Measurements from ENCODE around the gene NOC4L.

DNA sequence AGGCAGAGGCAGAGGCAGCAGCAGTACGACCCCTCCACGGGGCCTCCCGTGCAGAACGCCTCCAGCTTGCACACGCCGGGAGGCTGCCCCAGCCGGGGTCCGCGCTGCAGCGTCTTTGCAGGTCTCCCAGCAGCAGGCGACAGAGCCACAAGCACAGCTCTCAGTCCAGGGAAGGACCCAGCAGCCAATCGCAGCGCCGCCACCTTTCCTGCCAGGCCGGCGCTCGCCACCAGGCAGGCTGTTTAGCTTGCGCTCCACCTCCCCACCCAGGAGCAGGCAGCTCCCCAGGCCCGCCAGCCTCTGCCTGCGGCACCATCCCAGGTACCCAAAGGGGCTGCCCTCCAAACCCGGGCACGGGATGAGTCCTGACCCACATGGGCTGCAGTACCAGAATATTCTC lies 25.4 kb upstream of the NOC4L start:
- TF ChIP-seq, protein P1, sequence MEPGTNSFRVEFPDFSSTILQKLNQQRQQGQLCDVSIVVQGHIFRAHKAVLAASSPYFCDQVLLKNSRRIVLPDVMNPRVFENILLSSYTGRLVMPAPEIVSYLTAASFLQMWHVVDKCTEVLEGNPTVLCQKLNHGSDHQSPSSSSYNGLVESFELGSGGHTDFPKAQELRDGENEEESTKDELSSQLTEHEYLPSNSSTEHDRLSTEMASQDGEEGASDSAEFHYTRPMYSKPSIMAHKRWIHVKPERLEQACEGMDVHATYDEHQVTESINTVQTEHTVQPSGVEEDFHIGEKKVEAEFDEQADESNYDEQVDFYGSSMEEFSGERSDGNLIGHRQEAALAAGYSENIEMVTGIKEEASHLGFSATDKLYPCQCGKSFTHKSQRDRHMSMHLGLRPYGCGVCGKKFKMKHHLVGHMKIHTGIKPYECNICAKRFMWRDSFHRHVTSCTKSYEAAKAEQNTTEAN (CRISPR knock-in tag; IDR thresholded peaks at IDR 0.05): no peak
- TF ChIP-seq, protein P2, sequence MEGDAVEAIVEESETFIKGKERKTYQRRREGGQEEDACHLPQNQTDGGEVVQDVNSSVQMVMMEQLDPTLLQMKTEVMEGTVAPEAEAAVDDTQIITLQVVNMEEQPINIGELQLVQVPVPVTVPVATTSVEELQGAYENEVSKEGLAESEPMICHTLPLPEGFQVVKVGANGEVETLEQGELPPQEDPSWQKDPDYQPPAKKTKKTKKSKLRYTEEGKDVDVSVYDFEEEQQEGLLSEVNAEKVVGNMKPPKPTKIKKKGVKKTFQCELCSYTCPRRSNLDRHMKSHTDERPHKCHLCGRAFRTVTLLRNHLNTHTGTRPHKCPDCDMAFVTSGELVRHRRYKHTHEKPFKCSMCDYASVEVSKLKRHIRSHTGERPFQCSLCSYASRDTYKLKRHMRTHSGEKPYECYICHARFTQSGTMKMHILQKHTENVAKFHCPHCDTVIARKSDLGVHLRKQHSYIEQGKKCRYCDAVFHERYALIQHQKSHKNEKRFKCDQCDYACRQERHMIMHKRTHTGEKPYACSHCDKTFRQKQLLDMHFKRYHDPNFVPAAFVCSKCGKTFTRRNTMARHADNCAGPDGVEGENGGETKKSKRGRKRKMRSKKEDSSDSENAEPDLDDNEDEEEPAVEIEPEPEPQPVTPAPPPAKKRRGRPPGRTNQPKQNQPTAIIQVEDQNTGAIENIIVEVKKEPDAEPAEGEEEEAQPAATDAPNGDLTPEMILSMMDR (IDR thresholded peaks at IDR 0.05): no peak
- TF ChIP-seq, protein P3, sequence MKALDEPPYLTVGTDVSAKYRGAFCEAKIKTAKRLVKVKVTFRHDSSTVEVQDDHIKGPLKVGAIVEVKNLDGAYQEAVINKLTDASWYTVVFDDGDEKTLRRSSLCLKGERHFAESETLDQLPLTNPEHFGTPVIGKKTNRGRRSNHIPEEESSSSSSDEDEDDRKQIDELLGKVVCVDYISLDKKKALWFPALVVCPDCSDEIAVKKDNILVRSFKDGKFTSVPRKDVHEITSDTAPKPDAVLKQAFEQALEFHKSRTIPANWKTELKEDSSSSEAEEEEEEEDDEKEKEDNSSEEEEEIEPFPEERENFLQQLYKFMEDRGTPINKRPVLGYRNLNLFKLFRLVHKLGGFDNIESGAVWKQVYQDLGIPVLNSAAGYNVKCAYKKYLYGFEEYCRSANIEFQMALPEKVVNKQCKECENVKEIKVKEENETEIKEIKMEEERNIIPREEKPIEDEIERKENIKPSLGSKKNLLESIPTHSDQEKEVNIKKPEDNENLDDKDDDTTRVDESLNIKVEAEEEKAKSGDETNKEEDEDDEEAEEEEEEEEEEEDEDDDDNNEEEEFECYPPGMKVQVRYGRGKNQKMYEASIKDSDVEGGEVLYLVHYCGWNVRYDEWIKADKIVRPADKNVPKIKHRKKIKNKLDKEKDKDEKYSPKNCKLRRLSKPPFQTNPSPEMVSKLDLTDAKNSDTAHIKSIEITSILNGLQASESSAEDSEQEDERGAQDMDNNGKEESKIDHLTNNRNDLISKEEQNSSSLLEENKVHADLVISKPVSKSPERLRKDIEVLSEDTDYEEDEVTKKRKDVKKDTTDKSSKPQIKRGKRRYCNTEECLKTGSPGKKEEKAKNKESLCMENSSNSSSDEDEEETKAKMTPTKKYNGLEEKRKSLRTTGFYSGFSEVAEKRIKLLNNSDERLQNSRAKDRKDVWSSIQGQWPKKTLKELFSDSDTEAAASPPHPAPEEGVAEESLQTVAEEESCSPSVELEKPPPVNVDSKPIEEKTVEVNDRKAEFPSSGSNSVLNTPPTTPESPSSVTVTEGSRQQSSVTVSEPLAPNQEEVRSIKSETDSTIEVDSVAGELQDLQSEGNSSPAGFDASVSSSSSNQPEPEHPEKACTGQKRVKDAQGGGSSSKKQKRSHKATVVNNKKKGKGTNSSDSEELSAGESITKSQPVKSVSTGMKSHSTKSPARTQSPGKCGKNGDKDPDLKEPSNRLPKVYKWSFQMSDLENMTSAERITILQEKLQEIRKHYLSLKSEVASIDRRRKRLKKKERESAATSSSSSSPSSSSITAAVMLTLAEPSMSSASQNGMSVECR (CRISPR knock-in tag; IDR thresholded peaks at IDR 0.05; ENCODE audit: borderline replicate concordance): no peak
- TF ChIP-seq CREM (CRISPR knock-in tag; IDR thresholded peaks at IDR 0.05) (no peak), TEAD4 (CRISPR knock-in tag; IDR thresholded peaks at IDR 0.05) (no peak), NFYB (CRISPR knock-in tag; conservative IDR thresholded peaks at IDR 0.05; ENCODE audit: low read depth) (no peak), ZNF219 (CRISPR knock-in tag; IDR thresholded peaks at IDR 0.05; ENCODE audit: borderline replicate concordance) (no peak), SMAD3 (CRISPR knock-in tag; IDR thresholded peaks at IDR 0.05; ENCODE audit: borderline replicate concordance) (no peak), FOXJ3 (CRISPR knock-in tag; IDR thresholded peaks at IDR 0.05; ENCODE audit: borderline replicate concordance) (no peak)
- TF ChIP-seq, protein P4, sequence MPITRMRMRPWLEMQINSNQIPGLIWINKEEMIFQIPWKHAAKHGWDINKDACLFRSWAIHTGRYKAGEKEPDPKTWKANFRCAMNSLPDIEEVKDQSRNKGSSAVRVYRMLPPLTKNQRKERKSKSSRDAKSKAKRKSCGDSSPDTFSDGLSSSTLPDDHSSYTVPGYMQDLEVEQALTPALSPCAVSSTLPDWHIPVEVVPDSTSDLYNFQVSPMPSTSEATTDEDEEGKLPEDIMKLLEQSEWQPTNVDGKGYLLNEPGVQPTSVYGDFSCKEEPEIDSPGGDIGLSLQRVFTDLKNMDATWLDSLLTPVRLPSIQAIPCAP (CRISPR knock-in tag; IDR thresholded peaks at IDR 0.05): no peak
- TF ChIP-seq, protein P5, sequence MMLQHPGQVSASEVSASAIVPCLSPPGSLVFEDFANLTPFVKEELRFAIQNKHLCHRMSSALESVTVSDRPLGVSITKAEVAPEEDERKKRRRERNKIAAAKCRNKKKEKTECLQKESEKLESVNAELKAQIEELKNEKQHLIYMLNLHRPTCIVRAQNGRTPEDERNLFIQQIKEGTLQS (CRISPR knock-in tag; conservative IDR thresholded peaks at IDR 0.05): no peak
- TF ChIP-seq, protein P6, sequence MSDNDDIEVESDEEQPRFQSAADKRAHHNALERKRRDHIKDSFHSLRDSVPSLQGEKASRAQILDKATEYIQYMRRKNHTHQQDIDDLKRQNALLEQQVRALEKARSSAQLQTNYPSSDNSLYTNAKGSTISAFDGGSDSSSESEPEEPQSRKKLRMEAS (CRISPR knock-in tag; IDR thresholded peaks at IDR 0.05): no peak
